ENCODE results near the gene CYFIP2. TPM values are rescaled to one million over a fixed set of nuclear protein-coding genes. Genes with fewer than 3 reads are reported as not detected.

Gene CYFIP2
- total and polyA plus RNA-seq, 2 of the 8 experiments (the other 6 are each of a cell fraction or from before 2014, with no cell fraction given): 45.1 to 80.6 TPM

- TF ChIP-seq USF2 (IDR thresholded peaks at IDR 0.05; ENCODE audit: low read length): no peak
- TF ChIP-seq BCL11A (IDR thresholded peaks at IDR 0.05; ENCODE audit: low read depth in 2 of 2, low read length in 2 of 2): no peak
- no peak for TF ChIP-seq TAF1 (IDR thresholded peaks at IDR 0.05; ENCODE audit: low read depth, low read length)
- TF ChIP-seq CEBPB (IDR thresholded peaks at IDR 0.05; ENCODE audit: low read depth, low read length): no peak
- TF ChIP-seq JUN (IDR thresholded peaks at IDR 0.05; ENCODE audit: low read depth, low read length): no peak
- TF ChIP-seq FOSL1 (IDR thresholded peaks at IDR 0.05; ENCODE audit: insufficient read depth, low read depth, low read length): no peak
- TF ChIP-seq CBX8 (IDR thresholded peaks at IDR 0.05; ENCODE audit: borderline replicate concordance, low read depth, low read length): no peak
These were observed 85.2 kb downstream of the CYFIP2 start (continued) for GRCh38 chr5:157350939-157351801.

Measured in H1 (cell line).